Spleen (tissue), 7 donors: ENCODE measurements around the gene POLG.

Source experiments
- POLR2A ChIP-seq, 3 donors: fragments of 450-650 bp; IDR thresholded peaks; one replicate each; pipeline ENCODE4 v1.5.1; 2017; ENCODE audit warnings: antibody characterized with exemption in 3 of 3, mild to moderate bottlenecking in 1 of 3
- TF ChIP-seq, protein P1 (sequence below), 11 experiments: fragments of 200-600 bp in 7 of 11; fragments of 450-650 bp in 4 of 11; sonication (generic) in 4 of 11; IDR thresholded peaks in 8 of 11; conservative IDR thresholded peaks in 3 of 11; 1 replicate in 7 of 11; 2 replicates in 4 of 11; pipeline versions ENCODE4 v1.4.0 to v1.8.0; 2016 to 2021; ENCODE audit warnings: antibody characterized with exemption in 11 of 11, inconsistent platforms in 4 of 11, mild to moderate bottlenecking in 1 of 11
- donor health status: DM: no; HTN: no; CAD: no; lungs with moderate emphysema.
- donor health status: DM: no; HTN: no; CAD: no.
- donor health status: DM: no; HTN: no; CAD: no.

DNA sequence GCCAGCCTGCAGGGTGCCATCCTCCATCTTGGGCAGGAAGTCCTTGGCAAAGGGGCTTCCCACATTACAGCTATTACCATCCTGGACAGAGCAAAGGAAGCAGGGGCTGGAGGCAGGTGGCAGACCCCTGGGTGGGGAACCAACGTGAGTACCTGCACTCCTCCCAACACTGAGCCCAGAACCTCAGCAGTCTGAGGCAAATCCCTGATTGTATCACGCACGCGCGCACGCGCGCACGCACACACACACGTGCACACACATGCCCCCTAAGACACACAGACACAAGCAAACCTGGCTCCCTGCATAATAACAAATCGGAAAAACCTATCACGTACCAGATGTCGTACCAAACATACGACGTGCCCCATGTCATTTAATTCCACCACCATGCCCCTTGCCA is 11.8 kb downstream of the POLG start:
- TF ChIP-seq, protein P1, sequence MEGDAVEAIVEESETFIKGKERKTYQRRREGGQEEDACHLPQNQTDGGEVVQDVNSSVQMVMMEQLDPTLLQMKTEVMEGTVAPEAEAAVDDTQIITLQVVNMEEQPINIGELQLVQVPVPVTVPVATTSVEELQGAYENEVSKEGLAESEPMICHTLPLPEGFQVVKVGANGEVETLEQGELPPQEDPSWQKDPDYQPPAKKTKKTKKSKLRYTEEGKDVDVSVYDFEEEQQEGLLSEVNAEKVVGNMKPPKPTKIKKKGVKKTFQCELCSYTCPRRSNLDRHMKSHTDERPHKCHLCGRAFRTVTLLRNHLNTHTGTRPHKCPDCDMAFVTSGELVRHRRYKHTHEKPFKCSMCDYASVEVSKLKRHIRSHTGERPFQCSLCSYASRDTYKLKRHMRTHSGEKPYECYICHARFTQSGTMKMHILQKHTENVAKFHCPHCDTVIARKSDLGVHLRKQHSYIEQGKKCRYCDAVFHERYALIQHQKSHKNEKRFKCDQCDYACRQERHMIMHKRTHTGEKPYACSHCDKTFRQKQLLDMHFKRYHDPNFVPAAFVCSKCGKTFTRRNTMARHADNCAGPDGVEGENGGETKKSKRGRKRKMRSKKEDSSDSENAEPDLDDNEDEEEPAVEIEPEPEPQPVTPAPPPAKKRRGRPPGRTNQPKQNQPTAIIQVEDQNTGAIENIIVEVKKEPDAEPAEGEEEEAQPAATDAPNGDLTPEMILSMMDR (IDR thresholded peaks at IDR 0.05 in 8 of 11, conservative IDR thresholded peaks at IDR 0.05 in 3 of 11): no peak
- TF ChIP-seq POLR2A (IDR thresholded peaks at IDR 0.05): no peak
